ENCODE results near the gene NKX2-1.
"Not testable (repeated sequence)": the region's sequence is repeated elsewhere in the genome, so short reads cannot be mapped to it uniquely, and the experiment has no call there.

Gene NKX2-1

GRCh38 chr14:36505892-36506731 lies 13.9 kb downstream of the NKX2-1 start:
- DNase-seq (ENCODE audit: low read depth in 2 of 2) = no peak

DNA sequence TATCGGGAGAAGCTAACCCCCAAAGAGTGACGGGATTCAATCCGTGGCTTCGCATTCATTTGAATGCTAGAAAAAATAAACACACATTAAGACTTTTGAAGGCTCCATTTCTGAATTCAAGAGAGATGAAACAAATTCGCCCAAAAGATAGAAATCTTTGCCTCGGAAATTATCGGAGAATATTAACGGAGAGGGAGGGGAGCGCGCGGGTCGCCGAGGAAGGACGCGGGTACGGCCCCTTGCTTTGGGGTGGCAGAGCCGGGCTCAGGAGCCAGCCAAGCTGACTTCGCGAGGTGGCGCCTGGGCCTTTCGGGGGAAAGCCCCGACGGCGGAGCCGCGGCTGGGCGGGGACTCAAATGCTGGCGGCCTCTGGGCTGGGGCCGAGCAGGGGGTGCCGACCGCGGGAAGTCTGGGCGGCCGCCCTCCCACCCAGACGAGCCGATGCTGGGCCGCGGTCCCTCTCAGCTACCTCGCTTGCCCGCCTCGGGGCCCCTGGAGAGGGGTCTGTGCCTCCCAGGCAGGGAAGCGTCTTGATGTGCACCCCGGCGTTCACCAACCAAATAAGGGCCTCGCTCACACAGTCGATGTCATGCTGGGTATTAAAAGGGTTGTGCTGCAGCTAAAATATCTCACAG lies 14.7 kb downstream of the NKX2-1 start:
- no peak for DNase-seq (ENCODE audit: low read depth in 2 of 2)

DNA sequence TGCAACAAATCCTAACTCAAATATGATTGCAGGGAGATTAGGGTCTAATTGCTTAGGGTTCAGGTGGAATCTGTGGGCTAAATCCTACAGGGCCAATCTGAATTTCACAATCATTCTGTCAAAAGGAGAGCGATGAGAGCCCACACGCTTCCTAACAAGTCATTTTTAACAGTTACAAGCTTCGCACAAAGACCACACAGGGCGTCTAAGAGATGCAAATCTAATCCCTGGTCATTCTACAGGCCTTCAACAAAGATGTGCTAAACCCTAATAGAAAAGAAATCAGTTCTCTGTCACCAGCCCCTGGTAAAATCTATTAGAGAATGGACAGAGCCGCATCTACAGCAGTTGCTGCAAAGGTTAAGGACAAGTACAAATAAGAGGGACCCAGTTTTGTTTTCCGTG lies 15.3 kb downstream of the NKX2-1 start:
- no peak for DNase-seq (ENCODE audit: low read depth in 2 of 2)

GRCh38 chr14:36503771-36504741 lies 16.0 kb downstream of the NKX2-1 start:
- no peak for DNase-seq (ENCODE audit: low read depth in 2 of 2)

DNA sequence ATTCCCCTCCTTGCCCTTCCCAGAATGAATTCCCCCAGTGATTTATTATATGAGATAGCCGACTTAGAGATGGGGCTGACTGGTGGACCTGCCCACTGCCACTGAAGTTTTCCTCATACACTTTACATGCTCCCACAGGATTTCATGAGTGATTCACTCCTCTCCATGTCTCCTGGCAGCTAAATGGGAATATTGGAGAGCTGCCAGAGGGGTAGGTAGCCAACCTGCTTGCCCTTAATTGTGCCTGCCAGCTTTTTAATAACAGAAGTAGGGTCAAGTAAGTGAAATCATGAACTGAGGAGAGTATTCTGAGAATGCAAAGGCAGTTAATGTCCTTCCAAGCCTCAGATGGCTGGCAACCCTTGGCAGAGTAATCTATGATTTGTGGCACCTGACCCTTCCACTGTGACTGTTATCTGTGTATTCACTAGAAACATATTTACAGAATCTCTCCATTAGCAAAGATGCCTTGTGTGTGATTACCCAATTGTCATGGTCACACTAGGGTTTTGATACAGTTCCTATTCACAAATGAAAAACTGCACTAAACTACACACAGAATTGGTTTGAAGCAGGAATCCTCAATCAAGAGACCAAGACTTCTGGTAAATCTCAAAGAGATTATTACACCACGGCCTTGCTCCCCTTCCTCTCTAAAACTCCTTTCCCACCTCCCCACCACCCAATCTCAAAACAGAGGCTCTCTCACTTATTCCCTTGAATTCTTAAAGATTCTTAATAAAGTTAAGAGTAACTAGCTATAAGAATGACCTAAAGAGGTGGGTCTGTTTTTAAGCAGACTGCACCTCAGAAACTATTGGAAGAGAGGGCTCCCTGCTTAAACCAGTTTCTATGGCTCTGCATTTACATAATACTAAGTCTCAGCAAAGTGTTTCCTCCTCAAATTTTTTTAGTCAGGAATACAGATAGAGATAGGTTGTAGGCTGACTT lies 17.2 kb downstream of the NKX2-1 start:
- no peak for DNase-seq (ENCODE audit: low read depth in 2 of 2)

DNA sequence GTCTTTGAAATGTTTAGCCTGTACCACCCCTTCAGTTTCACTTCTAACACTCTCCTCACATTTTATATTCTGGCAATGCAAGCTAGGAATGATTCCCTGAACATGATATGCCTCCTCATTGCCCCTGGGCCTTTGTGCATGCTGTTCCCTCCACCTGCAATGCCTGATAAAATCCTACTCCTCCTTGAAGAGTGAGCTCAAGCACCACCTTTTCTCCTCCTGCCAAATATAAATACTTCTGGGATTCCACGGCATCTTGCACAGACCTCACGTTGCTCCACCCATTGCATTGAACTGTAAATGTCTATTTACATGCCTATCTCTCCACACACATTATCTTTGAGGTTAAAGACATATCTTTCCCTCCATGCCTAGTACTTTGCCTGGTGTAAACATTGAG lies 21.1 kb downstream of the NKX2-1 start:
- no peak for DNase-seq (ENCODE audit: low read depth in 2 of 2)

DNA sequence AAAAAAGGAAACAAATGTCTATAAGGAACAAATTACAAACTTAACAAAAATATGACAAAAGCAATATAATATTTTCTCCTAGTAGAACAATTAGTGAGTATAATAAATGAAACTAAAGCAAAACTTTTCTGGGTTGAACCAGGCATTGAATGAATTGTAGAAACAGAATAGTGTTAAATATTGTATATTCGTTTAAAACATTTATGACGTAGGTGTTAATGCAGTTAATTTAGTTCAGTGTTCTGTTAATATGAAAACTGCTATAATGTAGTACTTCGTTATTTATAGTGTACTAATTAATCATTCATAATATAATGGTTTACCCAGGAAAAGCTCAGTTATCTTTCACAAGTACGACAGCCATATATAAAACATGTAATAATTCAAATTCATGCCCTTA lies 23.7 kb downstream of the NKX2-1 start:
- DNase-seq (ENCODE audit: low read depth in 2 of 2) = no peak

DNA sequence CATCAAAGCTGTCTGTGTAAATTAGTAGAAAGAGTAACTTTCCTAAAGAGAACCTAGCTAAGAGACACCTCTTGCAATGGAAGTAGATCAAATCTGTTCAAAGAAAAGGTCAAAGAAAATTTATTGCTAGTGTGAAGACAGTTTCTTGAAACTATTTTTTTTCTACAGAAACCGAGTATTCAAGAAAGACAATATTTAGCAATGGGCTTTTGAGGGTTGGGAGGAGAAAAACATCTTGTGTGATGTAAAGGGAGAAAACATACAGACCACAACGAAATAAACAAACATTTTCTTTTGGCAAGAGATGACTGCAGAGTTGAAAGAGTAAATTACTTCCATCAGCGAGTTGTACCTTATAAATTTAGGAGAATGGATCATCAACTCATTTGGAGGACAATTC lies 24.4 kb downstream of the NKX2-1 start:
- DNase-seq (ENCODE audit: low read depth in 2 of 2) = no peak

- no peak for DNase-seq (ENCODE audit: low read depth in 2 of 2)
Observed at GRCh38 chr14:36493761-36494160, 26.3 kb downstream of the NKX2-1 start.

- no peak for DNase-seq (ENCODE audit: low read depth in 2 of 2)
Observed at GRCh38 chr14:36485773-36486172, 34.3 kb downstream of the NKX2-1 start.

DNA sequence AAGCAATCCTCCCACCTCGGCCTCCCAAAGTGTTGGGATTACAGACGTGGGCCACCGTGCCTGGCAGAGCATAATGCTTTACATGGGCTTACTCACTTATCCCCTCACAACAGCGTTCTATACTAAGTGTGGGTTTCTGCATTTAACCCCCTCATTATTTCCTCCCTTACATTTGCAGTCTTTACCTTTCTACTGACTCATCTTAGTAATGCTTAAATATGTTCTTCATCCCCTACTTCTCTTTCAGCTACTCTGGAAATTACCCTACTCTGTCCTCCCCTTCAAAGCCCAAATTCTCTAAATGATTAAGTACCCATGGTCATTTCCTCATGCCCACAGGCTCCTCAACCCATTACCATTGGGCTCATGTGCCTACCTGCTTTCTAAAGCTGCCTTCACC lies 40.7 kb downstream of the NKX2-1 start:
- no peak for DNase-seq (ENCODE audit: low read depth in 2 of 2)

GRCh38 chr14:36478782-36479181 lies 41.2 kb downstream of the NKX2-1 start:
- DNase-seq (ENCODE audit: low read depth in 2 of 2) = no peak

DNA sequence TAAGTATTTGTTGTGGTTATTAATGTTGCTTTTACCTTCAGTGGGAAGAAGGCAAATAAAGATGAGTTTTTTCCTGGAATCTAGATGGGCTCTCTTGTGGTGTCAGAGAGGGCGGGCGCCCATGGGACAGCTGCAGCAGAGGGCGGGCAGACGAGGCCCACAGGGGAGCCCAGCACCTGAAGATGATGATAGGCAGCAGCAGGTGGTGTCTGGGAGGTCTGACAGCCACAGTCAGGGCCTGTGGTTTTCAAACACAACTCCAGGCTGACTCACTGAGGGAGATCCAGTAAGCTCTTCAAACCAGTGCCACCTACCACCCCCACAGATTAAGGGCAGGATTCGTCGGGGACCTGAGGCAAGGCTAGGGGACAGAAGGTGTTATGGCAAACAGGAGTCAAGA lies 42.8 kb downstream of the NKX2-1 start:
- DNase-seq (ENCODE audit: low read depth in 2 of 2) = no peak

- not testable (repeated sequence) for DNase-seq (ENCODE audit: low read depth in 2 of 2)
Observed at GRCh38 chr14:36476061-36476460, 44.0 kb downstream of the NKX2-1 start.

DNA sequence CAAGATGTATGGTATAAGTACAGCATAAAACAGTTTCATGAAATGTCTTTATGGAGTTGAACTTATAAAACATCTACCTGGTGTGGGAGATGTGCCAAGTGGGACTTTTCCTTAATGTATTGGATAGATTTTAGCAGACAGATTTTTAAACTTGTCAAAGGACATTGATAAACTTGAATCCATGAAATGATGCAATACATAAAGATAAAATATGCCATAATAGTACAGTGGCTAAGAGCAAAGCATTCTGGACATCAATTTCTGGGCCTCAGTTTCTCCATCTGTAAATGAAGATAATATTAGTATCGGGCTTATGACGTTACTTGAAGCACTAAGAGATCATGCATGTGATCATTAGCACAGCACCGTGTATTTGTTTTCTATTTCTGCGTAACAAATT lies 45.4 kb downstream of the NKX2-1 start:
- DNase-seq (ENCODE audit: low read depth in 2 of 2) = no peak

GRCh38 chr14:36471431-36471830 lies 48.6 kb downstream of the NKX2-1 start:
- no peak for DNase-seq (ENCODE audit: low read depth in 2 of 2)

- no peak for DNase-seq (ENCODE audit: low read depth in 2 of 2)
Observed at GRCh38 chr14:36467332-36467731, 52.7 kb downstream of the NKX2-1 start.
